Duodenal mucosa (tissue), 2 donors: ENCODE results near the gene CTNNAL1.
"Not testable (repeated sequence)": the region's sequence is repeated elsewhere in the genome, so short reads cannot be mapped to it uniquely, and the experiment has no call there.

Source experiments
- H3K27ac ChIP-seq: one replicate; pipeline ENCODE4 v1.7.0; 2013; ENCODE audit warnings: low read depth, low read length
- H3K27me3 ChIP-seq, 2 donors: one replicate each; pipeline ENCODE4 v1.7.0; 2013; ENCODE audit warnings: low read length in 2 of 2, control low read depth in 1 of 2; ENCODE audit not compliant: insufficient read depth in 2 of 2, control insufficient read depth in 1 of 2
- H3K36me3 ChIP-seq, 2 donors: one replicate each; pipeline ENCODE4 v1.7.0; 2013; ENCODE audit warnings: low read length in 2 of 2, control low read depth in 1 of 2; ENCODE audit not compliant: insufficient read depth in 2 of 2, control insufficient read depth in 1 of 2
- H3K4me1 ChIP-seq, 2 donors: one replicate each; pipeline ENCODE4 v1.7.0; 2013; ENCODE audit warnings: low read length in 2 of 2, control low read depth in 1 of 2; ENCODE audit not compliant: insufficient read depth in 2 of 2, control insufficient read depth in 1 of 2
- H3K4me3 ChIP-seq, 2 donors: one replicate each; pipeline ENCODE4 v1.7.0; 2013; ENCODE audit warnings: low read length in 2 of 2, low read depth in 1 of 2
- H3K9ac ChIP-seq, 2 donors: one replicate each; pipeline ENCODE4 v1.7.0; 2013; ENCODE audit warnings: low read length in 2 of 2, low read depth in 1 of 2
- H3K9me3 ChIP-seq, 2 donors: one replicate each; pipeline ENCODE4 v1.7.0; 2013; ENCODE audit warnings: low read length in 2 of 2, control low read depth in 1 of 2; ENCODE audit not compliant: control insufficient read depth in 1 of 2

Gene CTNNAL1

DNA sequence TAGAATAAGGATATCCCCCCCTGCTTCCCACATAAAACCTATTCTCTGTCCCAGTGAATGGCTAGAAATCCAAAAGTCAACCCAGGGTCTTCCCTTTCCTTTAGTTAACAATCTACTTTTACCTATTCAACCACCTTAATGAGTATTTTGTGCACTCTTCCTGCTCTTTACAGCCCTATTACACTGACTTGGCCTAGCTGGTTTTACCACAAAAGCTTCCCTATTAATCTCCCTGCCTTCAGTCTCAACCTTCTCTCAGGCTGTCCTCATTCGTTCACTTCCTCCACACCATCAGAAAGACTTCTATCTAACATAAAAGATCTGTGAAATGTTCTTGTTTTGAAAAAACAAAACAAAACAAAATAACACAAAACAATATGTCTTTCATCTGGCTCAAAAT is 16.2 kb downstream of the CTNNAL1 start:
- H3K9ac ChIP-seq: no peak overlapping the region
- H3K9me3 ChIP-seq: no peaks in the 10 kb centered on the region
- no peaks in the 10 kb centered on the region for H3K4me1 ChIP-seq
- no peak overlapping the region for H3K27ac ChIP-seq
- no peaks in the 10 kb centered on the region for H3K27me3 ChIP-seq
- no peaks in the 10 kb centered on the region for H3K36me3 ChIP-seq
- H3K4me3 ChIP-seq: no peak overlapping the region

- H3K27me3 ChIP-seq: no peaks in the 10 kb centered on the region
- H3K4me1 ChIP-seq: no peaks in the 10 kb centered on the region
- H3K9me3 ChIP-seq: no peaks in the 10 kb centered on the region
- H3K9ac ChIP-seq: no peak overlapping the region
- H3K36me3 ChIP-seq: no peaks in the 10 kb centered on the region
- H3K27ac ChIP-seq: no peak overlapping the region
- no peak overlapping the region for H3K4me3 ChIP-seq
Observed at GRCh38 chr9:108996643-108997042, 16.7 kb downstream of the CTNNAL1 start.

- H3K27ac ChIP-seq: no peak overlapping the region
- no peaks in the 10 kb centered on the region for H3K9me3 ChIP-seq
- no peaks in the 10 kb centered on the region for H3K4me1 ChIP-seq
- H3K9ac ChIP-seq: no peak overlapping the region
- no peaks in the 10 kb centered on the region for H3K27me3 ChIP-seq
- H3K4me3 ChIP-seq: no peak overlapping the region
- H3K36me3 ChIP-seq: no peaks in the 10 kb centered on the region
Observed at GRCh38 chr9:108994695-108995094, 18.6 kb downstream of the CTNNAL1 start.

DNA sequence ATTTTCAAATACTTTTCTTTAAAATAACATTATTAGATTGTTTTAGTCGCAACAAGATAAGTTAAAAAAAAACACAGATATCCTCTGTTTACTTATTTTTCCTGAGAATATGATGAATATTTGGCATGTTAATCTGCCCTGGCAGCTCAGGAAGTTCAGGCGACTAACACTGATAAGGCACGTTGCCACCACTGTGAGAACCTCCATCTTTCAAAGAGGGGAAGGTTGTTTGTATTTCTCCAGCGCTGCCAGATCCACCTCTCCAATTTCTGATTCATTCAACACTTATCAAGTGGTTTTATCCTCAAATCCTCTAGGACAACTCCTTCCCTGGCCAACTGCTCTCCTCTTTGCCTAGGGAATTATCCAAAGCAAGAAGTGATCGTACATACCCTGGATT is 21.8 kb downstream of the CTNNAL1 start:
- Histone ChIP-seq H3K9me3 (no peaks in the 10 kb centered on the region), H3K36me3 (no peaks in the 10 kb centered on the region), H3K4me1 (no peaks in the 10 kb centered on the region), H3K4me3 (no peak overlapping the region), H3K27ac (no peak overlapping the region), H3K27me3 (no peaks in the 10 kb centered on the region), H3K9ac (no peak overlapping the region)

DNA sequence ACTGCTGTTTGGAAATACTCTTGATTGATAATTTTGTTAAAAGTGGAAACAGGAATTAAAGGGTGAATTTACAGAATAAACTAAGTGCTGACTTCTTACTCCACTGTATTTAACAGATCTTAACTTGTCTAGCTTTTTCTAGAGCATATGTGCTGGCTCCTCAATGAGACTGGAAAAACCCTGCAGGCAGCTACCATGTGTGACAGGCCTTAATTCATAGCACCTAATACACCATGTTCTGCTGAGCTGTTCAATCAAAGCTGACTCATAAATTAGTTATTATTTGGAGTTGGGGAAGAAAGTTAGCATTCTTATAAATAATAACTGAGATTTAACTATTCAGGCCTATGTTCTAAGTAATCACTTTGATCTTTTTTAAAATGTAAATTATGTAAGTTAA is 29.4 kb downstream of the CTNNAL1 start:
- H3K27ac ChIP-seq: no peak overlapping the region
- no peaks in the 10 kb centered on the region for H3K4me1 ChIP-seq
- H3K36me3 ChIP-seq: peaks cover 0 to 3% of the 10 kb centered on the region in 2 donors
- H3K9me3 ChIP-seq: no peaks in the 10 kb centered on the region
- H3K9ac ChIP-seq: no peak overlapping the region
- H3K4me3 ChIP-seq: no peak overlapping the region
- no peaks in the 10 kb centered on the region for H3K27me3 ChIP-seq

DNA sequence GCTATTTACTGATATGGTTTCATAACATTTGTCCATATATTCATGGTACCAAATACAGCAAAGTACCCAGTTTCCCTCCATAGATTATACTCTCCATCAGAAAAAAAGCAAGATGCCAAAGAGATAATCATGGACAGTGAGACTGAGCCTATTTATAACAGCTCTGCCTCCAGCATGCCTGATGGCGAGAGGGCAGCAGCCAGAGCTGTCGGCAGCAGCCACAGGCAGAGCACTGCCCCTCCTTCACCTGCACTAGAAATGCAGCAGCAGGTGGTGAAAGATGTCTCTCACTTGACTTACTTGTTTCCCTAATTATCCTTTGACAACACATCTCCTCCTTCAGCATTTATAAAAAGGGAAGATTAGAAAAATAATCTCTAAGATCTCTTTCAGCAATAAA is 32.4 kb downstream of the CTNNAL1 start:
- Histone ChIP-seq H3K27ac (no peak overlapping the region), H3K36me3 (peaks cover 3 to 4% of the 10 kb centered on the region in 2 donors), H3K4me3 (no peak overlapping the region), H3K9me3 (no peaks in the 10 kb centered on the region), H3K9ac (no peak overlapping the region), H3K4me1 (no peaks in the 10 kb centered on the region), H3K27me3 (no peaks in the 10 kb centered on the region)

DNA sequence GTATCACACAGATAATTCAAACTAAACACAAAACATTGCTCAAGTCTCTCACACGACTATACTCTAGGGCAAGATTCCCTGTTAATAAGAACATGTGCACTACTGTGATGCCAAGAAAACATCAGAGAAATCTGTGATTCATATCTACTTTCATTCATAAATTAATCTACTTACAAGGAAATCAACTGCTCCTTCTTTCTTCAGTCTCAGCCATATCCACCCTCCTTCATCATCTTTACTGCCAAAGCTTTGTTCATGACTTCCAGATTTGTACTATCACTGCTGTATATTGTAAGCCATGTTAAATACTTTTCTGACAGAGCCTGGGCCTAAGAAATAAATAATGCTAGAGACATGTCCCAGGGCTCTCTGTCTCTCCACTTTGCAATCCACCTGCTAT is 35.1 kb downstream of the CTNNAL1 start:
- no peaks in the 10 kb centered on the region for H3K4me1 ChIP-seq
- no peak overlapping the region for H3K9ac ChIP-seq
- H3K36me3 ChIP-seq: peaks cover 3 to 4% of the 10 kb centered on the region in 2 donors
- no peaks in the 10 kb centered on the region for H3K27me3 ChIP-seq
- H3K9me3 ChIP-seq: no peaks in the 10 kb centered on the region
- H3K27ac ChIP-seq: no peak overlapping the region
- H3K4me3 ChIP-seq: no peak overlapping the region

GRCh38 chr9:108973895-108974294 is 39.4 kb downstream of the CTNNAL1 start:
- H3K9ac ChIP-seq: no peak overlapping the region
- peaks cover 0 to 2% of the 10 kb centered on the region in 2 donors for H3K9me3 ChIP-seq
- H3K4me1 ChIP-seq: no peaks in the 10 kb centered on the region
- H3K27ac ChIP-seq: no peak overlapping the region
- peaks cover 0 to 4% of the 10 kb centered on the region in 2 donors for H3K36me3 ChIP-seq
- H3K4me3 ChIP-seq: no peak overlapping the region
- H3K27me3 ChIP-seq: no peaks in the 10 kb centered on the region

DNA sequence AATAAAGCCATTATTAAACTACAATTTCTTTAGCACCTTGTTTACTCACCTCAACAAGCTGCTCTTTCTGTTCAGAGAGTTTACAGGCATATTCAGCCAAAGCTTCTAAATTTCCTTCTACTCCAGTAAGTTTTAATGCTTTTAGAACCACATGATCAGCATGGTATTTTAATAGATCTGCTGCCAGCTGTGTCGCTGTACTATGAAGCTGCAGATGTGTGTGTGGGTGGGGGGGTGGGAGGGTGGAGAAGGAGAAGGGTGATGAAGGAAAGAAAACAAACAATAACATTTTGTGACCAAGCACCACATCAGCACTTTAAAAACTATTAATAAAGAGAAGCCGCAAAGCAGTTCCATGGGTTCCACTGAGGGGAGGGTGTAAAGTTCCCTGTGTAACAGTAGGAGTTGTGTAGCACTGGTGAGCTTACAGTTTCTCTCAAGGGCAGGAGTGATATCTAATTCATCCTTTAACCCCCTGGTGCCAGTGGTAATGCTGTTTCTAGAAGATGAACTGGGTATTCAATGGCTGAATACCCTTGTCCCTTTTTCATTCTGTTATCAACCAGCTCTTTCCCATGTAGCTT is 40.6 kb downstream of the CTNNAL1 start:
- Histone ChIP-seq H3K36me3 (no peaks in the 10 kb centered on the region), H3K27me3 (no peaks in the 10 kb centered on the region), H3K9me3 (peaks cover 0 to 2% of the 10 kb centered on the region in 2 donors), H3K4me1 (no peaks in the 10 kb centered on the region), H3K9ac (no peak overlapping the region), H3K27ac (no peak overlapping the region), H3K4me3 (no peak overlapping the region)

DNA sequence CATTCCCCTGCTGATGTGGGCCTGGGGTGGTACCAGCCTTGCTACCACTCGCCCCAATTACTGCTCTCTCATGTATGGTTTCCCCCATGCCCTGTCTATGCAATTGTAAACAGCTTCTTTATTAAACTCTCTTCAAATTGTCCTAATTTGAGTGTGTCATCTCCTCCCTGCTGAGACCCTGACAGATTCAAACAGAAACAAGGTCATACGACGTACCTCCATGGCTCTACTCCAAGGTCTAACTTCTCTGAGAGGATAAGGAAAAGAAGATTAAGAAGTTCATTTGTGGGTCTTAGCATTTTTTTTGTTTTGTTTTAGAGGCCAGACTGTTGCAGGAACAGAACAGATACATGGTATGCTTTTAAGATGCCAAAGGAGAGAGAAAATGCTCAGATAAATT is 41.1 kb downstream of the CTNNAL1 start:
- no peaks in the 10 kb centered on the region for H3K4me1 ChIP-seq
- no peaks in the 10 kb centered on the region for H3K36me3 ChIP-seq
- H3K27ac ChIP-seq: no peak overlapping the region
- no peaks in the 10 kb centered on the region for H3K27me3 ChIP-seq
- peaks cover 0 to 2% of the 10 kb centered on the region in 2 donors for H3K9me3 ChIP-seq
- no peak overlapping the region for H3K4me3 ChIP-seq
- no peak overlapping the region for H3K9ac ChIP-seq

DNA sequence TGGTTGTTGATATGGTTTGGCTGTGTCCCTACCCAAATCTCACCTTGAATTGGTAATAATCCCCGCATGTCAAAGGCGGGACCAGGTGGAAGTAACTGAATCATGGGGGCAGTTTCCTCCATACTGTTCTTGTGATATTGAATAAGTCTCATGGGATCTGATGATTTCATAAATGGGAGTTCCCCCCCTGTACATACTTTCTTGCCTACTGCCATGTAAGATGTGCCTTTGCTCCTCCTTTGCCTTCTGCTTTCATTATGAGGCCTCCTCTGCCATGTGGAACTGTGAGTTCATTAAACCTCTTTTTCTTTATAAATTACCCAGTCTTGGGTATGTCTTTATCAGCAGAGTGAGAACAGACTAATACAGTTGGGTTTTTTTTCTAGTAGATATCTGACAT is 41.9 kb downstream of the CTNNAL1 start:
- H3K4me3 ChIP-seq, H3K4me1 ChIP-seq, H3K36me3 ChIP-seq, H3K9ac ChIP-seq, H3K27me3 ChIP-seq, H3K27ac ChIP-seq, H3K9me3 ChIP-seq: not testable (repeated sequence)
